ENCODE results near the gene FBXO34. TPM values are rescaled to one million over a fixed set of nuclear protein-coding genes. Genes with fewer than 3 reads are reported as not detected.

Gene FBXO34
- total RNA-seq, 4 donors from 2014 or later = 23.9 to 40.8 (median 32.6) TPM

- no peaks in the 10 kb centered on the region for H3K9me3 ChIP-seq
- no peak for DNase-seq (ENCODE audit: low spot score in 2 of 2)
- TF ChIP-seq POLR2A (IDR thresholded peaks at IDR 0.05) (no peak), EP300 (IDR thresholded peaks at IDR 0.05) (no peak), CTCF (IDR thresholded peaks at IDR 0.05) (no peak)
- peaks cover 0 to 14% (median 0%) of the 10 kb centered on the region in 3 donors for H3K36me3 ChIP-seq
- no peaks in the 10 kb centered on the region for H3K27me3 ChIP-seq
- H3K27ac ChIP-seq = no peak overlapping the region
- no peak overlapping the region for H3K4me3 ChIP-seq
- peaks cover 0 to 9% (median 0%) of the 10 kb centered on the region in 4 donors for H3K4me1 ChIP-seq
- 83 to 87% methylated on average over 4 of the region's 4 CpGs for WGBS, 2 donors
Measured at GRCh38 chr14:55359307-55359706, 88.1 kb downstream of the FBXO34 start.

GRCh38 chr14:55361190-55361589 lies 90.0 kb downstream of the FBXO34 start:
- Histone ChIP-seq H3K36me3 (peaks cover 0 to 32% (median 0%) of the 10 kb centered on the region in 3 donors), H3K27me3 (no peaks in the 10 kb centered on the region), H3K4me3 (no peak overlapping the region), H3K27ac (no peak overlapping the region), H3K4me1 (peaks cover 0 to 9% (median 0%) of the 10 kb centered on the region in 4 donors), H3K9me3 (no peaks in the 10 kb centered on the region)
- TF ChIP-seq POLR2A (IDR thresholded peaks at IDR 0.05) = no peak
- no peak for TF ChIP-seq CTCF (IDR thresholded peaks at IDR 0.05)
- no peak for TF ChIP-seq EP300 (IDR thresholded peaks at IDR 0.05)
- 89 to 90% methylated on average over 2 of the region's 2 CpGs for WGBS, 2 donors
- no peak for DNase-seq (ENCODE audit: low spot score in 2 of 2)

- no peak for DNase-seq (ENCODE audit: low spot score in 2 of 2)
- peaks cover 0 to 8% (median 0%) of the 10 kb centered on the region in 4 donors for H3K4me1 ChIP-seq
- H3K27ac ChIP-seq = no peak overlapping the region
- WGBS, 2 donors = 53 to 66% methylated on average over 3 of the region's 3 CpGs
- H3K4me3 ChIP-seq = no peak overlapping the region
- TF ChIP-seq EP300 (IDR thresholded peaks at IDR 0.05) = no peak
- no peak for TF ChIP-seq CTCF (IDR thresholded peaks at IDR 0.05)
- no peak for TF ChIP-seq POLR2A (IDR thresholded peaks at IDR 0.05)
- H3K27me3 ChIP-seq = no peaks in the 10 kb centered on the region
- H3K9me3 ChIP-seq = no peaks in the 10 kb centered on the region
- H3K36me3 ChIP-seq = peaks cover 0 to 71% (median 0%) of the 10 kb centered on the region in 3 donors
Measured at GRCh38 chr14:55366271-55366670, 95.0 kb downstream of the FBXO34 start.

GRCh38 chr14:55370883-55371455 lies 99.7 kb downstream of the FBXO34 start:
- TF ChIP-seq EP300 (IDR thresholded peaks at IDR 0.05) (no peak), POLR2A (IDR thresholded peaks at IDR 0.05) (no peak), CTCF (IDR thresholded peaks at IDR 0.05) (no peak)
- Histone ChIP-seq H3K4me1 (no peaks in the 10 kb centered on the region), H3K9me3 (no peaks in the 10 kb centered on the region), H3K4me3 (no peak overlapping the region), H3K27me3 (no peaks in the 10 kb centered on the region), H3K27ac (no peak overlapping the region), H3K36me3 (peaks cover 0 to 90% (median under 1%) of the 10 kb centered on the region in 3 donors)
- WGBS, 2 donors = 85 to 87% methylated on average over 11 of the region's 11 CpGs
- DNase-seq (ENCODE audit: low spot score in 2 of 2) = no peak

- WGBS, 2 donors = 94 to 100% methylated on average over 1 of the region's 1 CpG
- H3K36me3 ChIP-seq = peaks cover 4 to 97% (median 6%) of the 10 kb centered on the region in 3 donors
- DNase-seq (ENCODE audit: low spot score in 2 of 2) = no peak
- no peak for TF ChIP-seq CTCF (IDR thresholded peaks at IDR 0.05)
- TF ChIP-seq EP300 (IDR thresholded peaks at IDR 0.05) = no peak
- no peak for TF ChIP-seq POLR2A (IDR thresholded peaks at IDR 0.05)
- H3K27ac ChIP-seq = no peak overlapping the region
- no peak overlapping the region for H3K4me3 ChIP-seq
- H3K9me3 ChIP-seq = no peaks in the 10 kb centered on the region
- H3K4me1 ChIP-seq = no peaks in the 10 kb centered on the region
- H3K27me3 ChIP-seq = no peaks in the 10 kb centered on the region
Measured at GRCh38 chr14:55372423-55372822, 101.2 kb downstream of the FBXO34 start.
